ENCODE data around the gene CPEB2. TPM values are rescaled to one million over a fixed set of nuclear protein-coding genes. Genes with fewer than 3 reads are reported as not detected.

Gene CPEB2
- total and polyA plus RNA-seq, 9 of the 15 experiments (the other 6 are each of a cell fraction or from before 2014, with no cell fraction given), result 0.39 to 3.0 (median 1.4) TPM

- Histone ChIP-seq H3K9me1 (ENCODE audit: control insufficient read depth, insufficient read depth, low read length) (no peaks in the 10 kb centered on the region), H3K36me3 (ENCODE audit: control insufficient read depth, insufficient read depth, low read length) (peaks cover 15% of the 10 kb centered on the region; the same call in 2 of the 3 replicates), H3K79me2 (ENCODE audit: control insufficient read depth, insufficient read depth, low read length) (no peaks in the 10 kb centered on the region), H3K27ac (ENCODE audit: extremely low read depth, low read depth, low read length) (no peak overlapping the region), H4K20me1 (replicated peaks; ENCODE audit: control insufficient read depth, insufficient read depth, low read length) (no peaks in the 10 kb centered on the region), H3K9ac (ENCODE audit: insufficient read depth in 1 of 2, low read depth in 2 of 2, low read length in 2 of 2) (no peak overlapping the region), H3K4me1 (replicated peaks in 1 of 2; ENCODE audit: control insufficient read depth in 2 of 2, insufficient read depth in 2 of 2, low read length in 2 of 2) (no peaks in the 10 kb centered on the region; a peak in 1 of 5 replicates), H3K9me3 (replicated peaks; ENCODE audit: control insufficient read depth, insufficient read depth, low read depth, low read length) (no peaks in the 10 kb centered on the region), H3K4me2 (ENCODE audit: insufficient read depth, low read length) (no peak overlapping the region), H3K4me3 (no peak overlapping the region), H3K27me3 (ENCODE audit: control insufficient read depth in 2 of 2, insufficient read depth in 2 of 2, low read length in 2 of 2) (no peaks in the 10 kb centered on the region), H2AFZ (ENCODE audit: low read depth, low read length) (no peak overlapping the region)
- intact Hi-C loops (cut with micrococcal nuclease), result no loop called here
- BruUV-seq (replicated peaks), result no TSS peak
- FAIRE-seq, result no peak
- no peak for DNase-seq (ENCODE audit: extremely low read depth in 1 of 4, low spot score in 3 of 4)
- TF ChIP-seq SNIP1 (IDR thresholded peaks at IDR 0.05; ENCODE audit: low read depth) (no peak), STAT5A (IDR thresholded peaks at IDR 0.05; ENCODE audit: borderline replicate concordance, low read length) (no peak)
- TF ChIP-seq, protein P1, sequence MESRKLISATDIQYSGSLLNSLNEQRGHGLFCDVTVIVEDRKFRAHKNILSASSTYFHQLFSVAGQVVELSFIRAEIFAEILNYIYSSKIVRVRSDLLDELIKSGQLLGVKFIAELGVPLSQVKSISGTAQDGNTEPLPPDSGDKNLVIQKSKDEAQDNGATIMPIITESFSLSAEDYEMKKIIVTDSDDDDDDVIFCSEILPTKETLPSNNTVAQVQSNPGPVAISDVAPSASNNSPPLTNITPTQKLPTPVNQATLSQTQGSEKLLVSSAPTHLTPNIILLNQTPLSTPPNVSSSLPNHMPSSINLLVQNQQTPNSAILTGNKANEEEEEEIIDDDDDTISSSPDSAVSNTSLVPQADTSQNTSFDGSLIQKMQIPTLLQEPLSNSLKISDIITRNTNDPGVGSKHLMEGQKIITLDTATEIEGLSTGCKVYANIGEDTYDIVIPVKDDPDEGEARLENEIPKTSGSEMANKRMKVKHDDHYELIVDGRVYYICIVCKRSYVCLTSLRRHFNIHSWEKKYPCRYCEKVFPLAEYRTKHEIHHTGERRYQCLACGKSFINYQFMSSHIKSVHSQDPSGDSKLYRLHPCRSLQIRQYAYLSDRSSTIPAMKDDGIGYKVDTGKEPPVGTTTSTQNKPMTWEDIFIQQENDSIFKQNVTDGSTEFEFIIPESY (CRISPR knock-in tag; IDR thresholded peaks at IDR 0.05), result no peak
- POLR2A ChIA-PET, result interaction anchor here (1.3 kb wide), 1 partner anchor 8 kb away, joined by 3 read pairs; no protein-coding TSS in a partner anchor
- in situ Hi-C loops (cut with MboI), result loop anchor here (25.0 kb wide), 1 partner anchor 640 kb away; the partner anchor contains the start of gene FBXL5
- CTCF ChIA-PET (ENCODE audit: low intra/inter-chr PET ratio), result no interaction called here
- peak; percentile 63 for ATAC-seq
- WGBS (ENCODE audit: insufficient coverage, low coverage, missing lambda C conversion rate), result 64% methylated on average over 2 of the region's 2 CpGs
Measured at GRCh38 chr4:15021946-15022345, 19.7 kb downstream of the CPEB2 start.

DNA sequence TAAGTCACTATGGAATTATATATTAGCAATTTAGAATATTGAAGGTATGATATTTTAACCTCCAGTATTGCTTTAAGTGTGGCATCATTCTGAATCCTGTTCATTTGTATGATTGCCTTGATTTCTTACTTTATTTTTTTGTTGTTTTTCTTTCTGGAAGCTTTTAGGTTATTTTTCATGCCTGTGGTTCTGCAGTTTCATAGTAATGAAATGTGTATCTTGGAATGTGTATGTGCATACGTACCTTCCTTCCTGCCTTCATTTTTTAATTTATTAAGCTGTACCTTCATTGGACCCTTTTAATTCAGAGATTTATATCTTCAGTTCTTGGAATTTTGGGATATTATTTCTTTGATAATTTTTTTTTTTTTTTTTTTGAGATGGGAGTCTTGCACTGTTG is 22.1 kb downstream of the CPEB2 start:
- Histone ChIP-seq H3K27ac (ENCODE audit: extremely low read depth, low read depth, low read length) (no peak overlapping the region), H3K9ac (ENCODE audit: insufficient read depth in 1 of 2, low read depth in 2 of 2, low read length in 2 of 2) (no peak overlapping the region), H3K36me3 (ENCODE audit: control insufficient read depth, insufficient read depth, low read length) (peaks cover 7% of the 10 kb centered on the region; the same call in 2 of the 3 replicates), H3K4me3 (no peak overlapping the region), H3K9me1 (ENCODE audit: control insufficient read depth, insufficient read depth, low read length) (no peaks in the 10 kb centered on the region), H3K27me3 (ENCODE audit: control insufficient read depth in 2 of 2, insufficient read depth in 2 of 2, low read length in 2 of 2) (no peaks in the 10 kb centered on the region), H3K4me2 (ENCODE audit: insufficient read depth, low read length) (no peak overlapping the region), H2AFZ (ENCODE audit: low read depth, low read length) (no peak overlapping the region), H3K79me2 (ENCODE audit: control insufficient read depth, insufficient read depth, low read length) (no peaks in the 10 kb centered on the region), H3K9me3 (replicated peaks; ENCODE audit: control insufficient read depth, insufficient read depth, low read depth, low read length) (no peaks in the 10 kb centered on the region), H3K4me1 (replicated peaks in 1 of 2; ENCODE audit: control insufficient read depth in 2 of 2, insufficient read depth in 2 of 2, low read length in 2 of 2) (no peaks in the 10 kb centered on the region; a peak in 1 of 5 replicates), H4K20me1 (replicated peaks; ENCODE audit: control insufficient read depth, insufficient read depth, low read length) (no peaks in the 10 kb centered on the region)
- DNase-seq (ENCODE audit: extremely low read depth in 1 of 4, low spot score in 3 of 4) (no peak), ATAC-seq (no peak), FAIRE-seq (no peak)
- TF ChIP-seq TAF7 (tag; IDR thresholded peaks at IDR 0.05) (no peak), NFATC3 (IDR thresholded peaks at IDR 0.05) (no peak), TRIM24 (IDR thresholded peaks at IDR 0.05) (no peak), ERF (CRISPR knock-in tag; IDR thresholded peaks at IDR 0.05) (no peak), ZNF79 (CRISPR knock-in tag; IDR thresholded peaks at IDR 0.05; ENCODE audit: low read depth) (no peak), RFX7 (CRISPR knock-in tag; IDR thresholded peaks at IDR 0.05) (no peak), TOE1 (IDR thresholded peaks at IDR 0.05; ENCODE audit: borderline replicate concordance) (no peak), TOE1 (CRISPR knock-in tag; IDR thresholded peaks at IDR 0.05; ENCODE audit: borderline replicate concordance, low read depth) (no peak)
- intact Hi-C loops (cut with micrococcal nuclease) (no loop called here), in situ Hi-C loops (cut with MboI) (loop anchor here (25.0 kb wide), 1 partner anchor 638 kb away; the partner anchor contains the start of gene FBXL5)
- ChIA-PET CTCF (ENCODE audit: low intra/inter-chr PET ratio) (no interaction called here), POLR2A (no interaction called here)
- BruUV-seq (replicated peaks), result no TSS peak
- 0% methylated on average over 1 of the region's 1 CpG for WGBS (ENCODE audit: insufficient coverage, low coverage, missing lambda C conversion rate)
